ENCODE results near the gene DNMT1.
"Not testable (repeated sequence)": the region's sequence is repeated elsewhere in the genome, so short reads cannot be mapped to it uniquely, and the experiment has no call there.

The DNMT1 gene

GRCh38 chr19:10184636-10185035, 10.1 kb downstream of the DNMT1 start:
- DNase-seq (ENCODE audit: low read depth in 2 of 2) = no peak

DNA sequence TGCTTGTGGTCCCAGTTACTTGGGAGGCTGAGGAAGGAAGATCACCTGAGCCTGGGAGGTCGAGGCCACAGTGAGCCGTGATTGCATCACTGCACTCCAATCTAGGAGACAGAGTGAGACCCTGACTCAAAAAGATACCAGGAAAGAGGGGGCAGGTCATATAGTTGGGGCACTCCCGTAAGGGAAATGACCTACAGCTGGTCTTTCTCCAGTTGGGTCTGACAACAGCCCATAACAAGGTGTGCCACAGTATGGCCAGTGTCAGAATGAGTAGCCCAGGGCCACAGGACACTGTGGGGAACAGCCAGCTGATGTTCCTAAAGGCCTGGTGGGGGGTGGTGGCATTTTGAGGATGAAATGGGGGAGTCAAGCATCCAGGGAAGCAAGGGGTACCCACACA, 10.8 kb downstream of the DNMT1 start:
- DNase-seq (ENCODE audit: low read depth in 2 of 2) = no peak

DNA sequence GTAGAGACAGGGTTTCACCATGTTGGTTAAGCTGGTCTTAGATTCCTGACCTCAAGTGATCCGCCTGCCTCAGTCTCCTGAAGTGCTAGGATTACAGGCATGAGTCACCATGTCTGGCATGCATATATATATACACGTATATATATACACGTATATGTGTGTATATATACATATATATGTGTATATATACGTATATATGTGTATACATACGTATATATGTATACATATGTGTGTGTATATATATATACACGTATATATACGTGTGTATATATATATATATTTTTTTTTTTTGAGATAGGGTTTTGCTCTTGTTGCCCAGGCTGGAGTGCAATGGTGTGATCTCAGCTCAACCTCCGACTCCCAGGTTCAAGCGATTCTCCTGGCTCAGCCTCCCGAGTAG, 11.9 kb downstream of the DNMT1 start:
- DNase-seq (ENCODE audit: low read depth in 2 of 2) = no peak

DNA sequence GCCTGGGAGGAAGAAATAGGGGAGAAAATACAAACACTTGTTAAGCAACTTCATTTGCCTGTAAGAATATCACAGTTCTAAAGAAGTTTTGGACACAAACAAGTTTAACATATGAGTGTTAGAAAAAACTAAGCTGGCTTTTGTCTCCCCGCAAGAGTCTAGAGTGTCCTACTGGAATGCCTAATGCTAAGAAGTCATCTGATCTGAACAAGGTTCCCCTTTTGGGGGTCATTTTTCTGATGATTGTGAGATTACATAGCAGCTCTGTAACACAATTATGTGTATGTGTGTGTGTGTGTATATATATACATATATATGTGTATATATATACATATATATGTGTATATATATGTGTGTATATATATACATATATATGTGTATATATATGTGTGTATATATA, 12.7 kb downstream of the DNMT1 start:
- DNase-seq (ENCODE audit: low read depth in 2 of 2) = no peak

DNA sequence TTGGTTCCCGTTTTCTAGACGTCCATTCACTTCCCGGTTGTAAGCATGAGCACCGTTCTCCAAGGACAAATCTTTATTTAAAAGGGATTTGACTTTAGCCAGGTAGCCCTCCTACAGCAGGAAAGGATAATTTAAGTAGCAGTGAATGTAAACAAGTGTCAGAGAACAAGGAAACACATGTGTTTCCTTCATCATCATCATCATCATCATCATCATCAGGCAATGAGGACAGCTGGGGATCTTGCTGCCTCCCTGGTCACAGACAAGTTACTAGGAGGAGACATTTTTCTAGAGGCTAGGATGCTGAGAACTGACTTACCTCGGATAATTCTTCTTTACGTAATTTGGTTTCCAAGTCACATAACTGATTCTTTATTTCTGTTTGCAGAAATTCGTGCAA, 14.3 kb downstream of the DNMT1 start:
- DNase-seq (ENCODE audit: low read depth in 2 of 2) = no peak

DNA sequence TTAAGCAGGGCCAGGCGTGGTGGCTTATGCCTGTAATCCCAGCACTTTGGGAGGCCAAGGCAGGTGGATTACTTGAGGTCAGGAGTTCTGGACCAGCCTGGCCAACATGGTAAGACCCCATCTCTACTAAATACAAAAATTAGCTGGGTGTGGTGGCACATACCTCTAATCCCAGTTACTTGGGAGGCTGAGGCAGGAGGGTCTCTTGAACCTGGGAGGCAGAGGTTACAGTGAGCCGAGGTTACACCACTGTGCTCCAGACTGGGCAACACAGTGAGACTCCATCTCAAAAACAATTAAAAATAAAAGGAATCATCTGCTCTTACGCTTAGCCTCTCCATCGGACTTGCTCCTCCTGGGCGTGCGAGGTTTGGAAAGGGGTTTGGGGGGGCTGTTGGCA, 14.7 kb downstream of the DNMT1 start:
- not testable (repeated sequence) for DNase-seq (ENCODE audit: low read depth in 2 of 2)

- DNase-seq (ENCODE audit: low read depth in 2 of 2) = no peak
These were observed 21.2 kb downstream of the DNMT1 start for GRCh38 chr19:10173527-10173926.

- DNase-seq (ENCODE audit: low read depth in 2 of 2) = no peak
These were observed 26.3 kb downstream of the DNMT1 start for GRCh38 chr19:10168386-10168948.

GRCh38 chr19:10167459-10167858, 27.3 kb downstream of the DNMT1 start:
- DNase-seq (ENCODE audit: low read depth in 2 of 2) = no peak

GRCh38 chr19:10166501-10166900, 28.3 kb downstream of the DNMT1 start:
- not testable (repeated sequence) for DNase-seq (ENCODE audit: low read depth in 2 of 2)

GRCh38 chr19:10166046-10166445, 28.7 kb downstream of the DNMT1 start:
- no peak for DNase-seq (ENCODE audit: low read depth in 2 of 2)

GRCh38 chr19:10163536-10163935, 31.2 kb downstream of the DNMT1 start:
- DNase-seq (ENCODE audit: low read depth in 2 of 2) = no peak

- DNase-seq (ENCODE audit: low read depth in 2 of 2) = no peak
These were observed 35.1 kb downstream of the DNMT1 start for GRCh38 chr19:10159610-10160009.

DNA sequence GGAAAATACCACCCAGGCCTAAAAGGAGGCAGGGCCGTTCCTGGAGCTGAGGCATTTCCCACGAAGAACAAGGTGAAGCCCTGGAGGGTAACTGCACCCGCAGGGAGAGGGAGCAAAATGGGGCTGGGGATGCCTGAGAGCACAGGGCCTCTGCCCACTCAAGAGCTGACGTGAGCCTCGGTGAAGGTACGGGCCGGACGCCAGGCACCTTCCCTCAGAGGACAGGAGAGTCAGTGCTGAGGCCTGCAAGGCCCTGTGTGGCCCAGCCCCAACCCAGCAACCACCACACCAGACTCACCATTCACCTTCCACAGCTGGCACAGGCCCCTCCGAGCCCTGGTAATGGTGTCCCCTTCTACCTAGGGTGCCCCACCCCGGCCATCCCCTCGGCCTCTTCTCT, 36.3 kb downstream of the DNMT1 start:
- no peak for DNase-seq (ENCODE audit: low read depth in 2 of 2)

GRCh38 chr19:10158071-10158470, 36.7 kb downstream of the DNMT1 start:
- DNase-seq (ENCODE audit: low read depth in 2 of 2) = no peak

DNA sequence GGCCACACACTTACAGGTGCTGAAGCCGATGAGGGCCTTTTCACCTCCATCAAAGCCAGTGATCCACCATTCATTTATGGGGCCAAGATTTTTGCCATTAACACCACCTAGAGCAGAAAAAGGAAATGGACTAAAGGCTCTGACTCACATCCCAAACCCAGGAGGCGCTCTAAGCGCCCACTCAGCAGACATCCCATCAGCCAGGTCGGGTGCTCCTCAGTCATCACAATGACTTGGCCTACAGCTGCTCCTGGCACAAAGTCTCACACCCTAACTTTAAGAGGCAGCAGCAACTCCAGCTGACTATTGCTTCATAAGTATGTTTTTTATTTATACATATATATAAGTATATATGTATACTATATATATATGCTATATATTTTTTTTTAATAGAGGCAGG, 38.9 kb downstream of the DNMT1 start:
- DNase-seq (ENCODE audit: low read depth in 2 of 2) = no peak

DNA sequence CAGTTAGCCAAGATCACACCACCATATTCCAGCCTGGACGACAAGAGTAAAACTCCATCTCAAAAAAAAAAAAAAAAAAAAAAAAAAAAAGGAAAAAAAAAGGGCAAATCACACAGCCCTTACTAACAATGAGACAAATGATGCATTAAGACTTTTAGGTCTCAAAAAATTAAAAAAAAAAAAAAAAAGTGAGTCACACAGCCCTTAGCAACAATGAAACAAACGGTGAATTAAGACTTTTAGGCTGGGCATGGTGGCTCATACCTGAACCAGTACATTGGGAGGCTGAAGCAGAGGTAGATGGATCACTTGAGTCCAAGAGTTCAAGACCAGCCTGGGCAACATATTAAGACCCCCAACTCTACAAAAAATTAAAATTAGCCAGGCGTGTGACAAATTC, 42.7 kb downstream of the DNMT1 start:
- no peak for DNase-seq (ENCODE audit: low read depth in 2 of 2)

DNA sequence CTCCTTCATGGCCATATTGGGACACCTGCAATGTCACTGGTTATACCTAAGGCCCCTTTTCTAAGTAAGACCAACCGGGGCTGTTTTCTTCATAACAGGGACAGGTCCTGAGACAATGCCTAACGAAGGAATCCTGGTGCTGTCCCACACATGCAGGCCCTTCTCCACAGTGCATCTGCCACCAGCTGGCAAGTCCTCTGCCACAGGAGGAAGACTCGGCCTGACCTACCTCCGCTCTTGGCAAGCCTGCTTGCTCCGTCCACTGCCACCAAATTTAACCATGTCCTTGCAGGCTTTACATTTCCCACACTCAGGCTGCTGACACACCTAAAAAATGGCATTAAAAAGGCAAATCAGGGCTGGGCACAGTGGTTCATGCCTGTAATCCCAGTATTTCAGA, 43.2 kb downstream of the DNMT1 start:
- DNase-seq (ENCODE audit: low read depth in 2 of 2) = no peak

DNA sequence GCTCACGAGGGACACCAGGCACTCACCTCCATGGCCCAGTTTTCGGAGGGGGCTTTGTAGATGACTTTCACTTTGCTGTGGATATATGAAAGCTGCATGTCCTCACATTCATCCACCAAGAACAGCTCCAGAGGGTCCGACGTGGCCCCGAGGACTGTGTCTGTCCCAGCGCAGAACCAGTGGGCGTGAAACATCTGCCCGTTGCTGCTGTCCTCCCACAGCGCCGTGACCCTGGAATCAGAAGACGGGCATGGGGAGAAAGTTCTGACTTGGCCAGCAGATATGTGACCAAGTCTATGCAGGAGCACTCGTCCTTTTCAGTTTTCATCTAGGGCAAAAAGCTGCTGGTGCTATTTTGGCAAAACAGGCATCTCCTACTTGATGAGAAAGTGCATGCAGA, 45.3 kb downstream of the DNMT1 start:
- no peak for DNase-seq (ENCODE audit: low read depth in 2 of 2)

DNA sequence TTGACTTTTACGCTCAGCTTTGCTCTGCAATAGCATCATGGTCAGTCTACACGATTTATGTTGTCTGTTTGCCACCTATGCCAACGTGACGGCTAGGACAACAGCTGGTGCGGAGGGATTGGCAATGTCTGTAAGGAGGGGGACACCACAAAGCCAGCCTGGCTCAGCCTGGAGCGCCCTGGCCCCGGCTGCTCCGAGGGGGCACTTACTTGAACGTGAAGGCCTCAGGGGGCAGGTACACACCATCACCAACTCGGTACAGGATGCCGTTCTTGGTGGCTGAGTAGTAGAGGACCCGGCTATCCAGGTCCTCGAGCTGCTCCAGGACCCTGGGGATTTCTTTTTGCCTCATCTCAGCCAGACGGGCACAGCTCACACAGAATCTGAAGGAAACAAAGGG, 48.6 kb downstream of the DNMT1 start:
- DNase-seq (ENCODE audit: low read depth in 2 of 2) = no peak

DNA sequence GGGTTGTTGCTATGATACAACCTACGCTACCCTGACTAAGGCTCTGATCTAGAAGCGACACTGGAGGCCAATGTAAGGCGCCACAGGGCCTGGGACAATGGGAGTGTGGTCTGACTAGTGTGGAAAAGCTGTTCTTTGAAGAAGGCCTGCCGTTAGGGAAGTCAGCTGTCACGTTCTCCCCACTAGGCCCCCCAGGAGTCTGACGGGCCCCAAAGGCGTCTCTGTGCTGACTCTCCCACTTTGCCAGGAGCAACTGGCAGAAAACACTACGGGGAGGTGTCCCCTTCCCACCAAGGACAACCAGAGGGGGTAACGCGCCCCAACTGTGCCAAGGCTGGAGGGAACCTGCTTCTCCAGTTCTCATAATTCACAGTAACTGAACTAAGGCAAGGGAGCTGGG, 49.7 kb downstream of the DNMT1 start:
- no peak for DNase-seq (ENCODE audit: low read depth in 2 of 2)

DNA sequence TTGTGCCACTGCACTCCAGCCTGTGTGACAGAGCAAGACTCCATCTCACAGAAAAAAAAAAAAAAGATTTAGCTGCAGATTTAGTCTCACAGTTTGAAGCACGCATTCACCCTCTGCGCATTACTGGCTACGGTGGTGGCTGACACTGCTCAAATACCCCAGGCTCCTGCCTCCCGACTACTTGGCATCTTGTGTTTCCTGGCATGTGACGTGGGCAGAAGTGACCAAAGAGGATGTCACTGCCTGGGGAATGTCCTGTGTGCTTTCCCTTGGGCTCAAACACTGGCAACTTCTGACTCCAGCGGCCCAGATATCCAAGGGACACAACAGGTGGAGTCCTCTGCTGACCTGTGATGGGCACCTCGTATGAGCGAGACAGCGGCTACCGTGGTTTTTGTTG, 50.4 kb downstream of the DNMT1 start:
- no peak for DNase-seq (ENCODE audit: low read depth in 2 of 2)

GRCh38 chr19:10143681-10144080, 51.1 kb downstream of the DNMT1 start:
- no peak for DNase-seq (ENCODE audit: low read depth in 2 of 2)

- no peak for DNase-seq (ENCODE audit: low read depth in 2 of 2)
These were observed 51.9 kb downstream of the DNMT1 start for GRCh38 chr19:10142701-10143375.
